Mucosa of descending colon (tissue), 3 donors: Measurements from ENCODE around the gene ZNF358. TPM values are rescaled to one million over a fixed set of nuclear protein-coding genes. Genes with fewer than 3 reads are reported as not detected.
A peak's percentile ranks its signal among the peaks of the same experiment; 100 is the strongest.

Experiments used
- ATAC-seq: fragments of 200-7000 bp; cut with Tn5 transposase; one replicate; pipeline ENCODE4 v1.9.1; 2020; ENCODE audit warnings: mild to moderate bottlenecking, moderate library complexity
- DNase-seq, 3 donors: peaks; one replicate each; pipeline ENCODE4 v3.0.0-alpha.2; 2020
- H3K36me3 ChIP-seq: fragments of 200-600 bp; one replicate; pipeline ENCODE4 v1.8.0; 2021; ENCODE audit warnings: low read depth, mild to moderate bottlenecking
- H3K4me1 ChIP-seq: fragments of 200-600 bp; one replicate; pipeline ENCODE4 v1.8.0; 2021; ENCODE audit warnings: low read depth, mild to moderate bottlenecking
- H3K4me3 ChIP-seq: fragments of 200-600 bp; one replicate; pipeline ENCODE4 v1.8.0; 2021; ENCODE audit warnings: mild to moderate bottlenecking
- H3K9me3 ChIP-seq: fragments of 200-600 bp; one replicate; pipeline ENCODE4 v1.8.0; 2021; ENCODE audit warnings: mild to moderate bottlenecking
- CTCF ChIP-seq: fragments of 200-600 bp; IDR thresholded peaks from one replicate; pipeline ENCODE4 v1.8.0; 2022; ENCODE audit warnings: antibody characterized with exemption, mild to moderate bottlenecking
- intact Hi-C, 2 donors: fragments of 100-400 bp; cut with DNase I in 1 of 2; cut with micrococcal nuclease in 1 of 2; formaldehyde crosslinking; loops; one replicate each; pipeline versions ENCODE4 v1.11.0 to v1.11.1; 2022; cut with DNase I, micrococcal nuclease
- total RNA-seq, 3 donors: library from RNA; stranded (reverse); fragmentation: NEBNext Ultra II Directional in 2 of 3; extraction: Animal tissue kit (Norgen Biotek cat#: 25700) in 2 of 3; gene quantifications; one replicate each; pipeline versions ENCODE4 v1.2.1 to v1.2.4, GENCODE V29; 2021 to 2023
- donor health status: DM: no; HTN: no; CAD: no; lungs with moderate emphysema.
- donor health status: DM: no; HTN: no; CAD: no.
- donor health status: DM: no; HTN: yes; CAD: no.

The ZNF358 gene
- total RNA-seq, 3 donors from 2014 or later, result 31.7 to 88.8 (median 42.1) TPM

GRCh38 chr19:7492558-7492957 lies 23.3 kb upstream of the ZNF358 start:
- no peak overlapping the region for H3K4me3 ChIP-seq
- H3K4me1 ChIP-seq, result peaks cover 7% of the 10 kb centered on the region
- intact Hi-C loops, result no loop called here
- DNase-seq (no peak), ATAC-seq (no peak)
- H3K36me3 ChIP-seq, result no peaks in the 10 kb centered on the region
- H3K9me3 ChIP-seq, result no peaks in the 10 kb centered on the region
- TF ChIP-seq CTCF, result no peak

- peak; percentile 14 for ATAC-seq
- H3K9me3 ChIP-seq, result no peaks in the 10 kb centered on the region
These were observed 21.3 kb upstream of the ZNF358 start for GRCh38 chr19:7494416-7495098.

GRCh38 chr19:7497292-7497691 lies 18.6 kb upstream of the ZNF358 start:
- Histone ChIP-seq H3K9me3 (no peaks in the 10 kb centered on the region), H3K4me3 (no peak overlapping the region), H3K36me3 (no peaks in the 10 kb centered on the region), H3K4me1 (peaks cover 3% of the 10 kb centered on the region)
- DNase-seq (no peak), ATAC-seq (peak; percentile 19)
- TF ChIP-seq CTCF, result no peak
- intact Hi-C loops, result no loop called here

More at GRCh38 chr19:7494416-7495098, 21.3 kb upstream of the ZNF358 start:
- peak in 1 of 3 donors; percentile 24 for DNase-seq
- no peak overlapping the region for H3K4me3 ChIP-seq
- intact Hi-C loops, result no loop called here
- H3K4me1 ChIP-seq, result peaks cover 1% of the 10 kb centered on the region
- no peak for TF ChIP-seq CTCF
- no peaks in the 10 kb centered on the region for H3K36me3 ChIP-seq

- H3K4me3 ChIP-seq, result no peak overlapping the region
- intact Hi-C loops, result no loop called here
- peak; percentile 88 for ATAC-seq
- no peaks in the 10 kb centered on the region for H3K9me3 ChIP-seq
- DNase-seq, result peak; percentile 82 to 87 (median 86)
- H3K36me3 ChIP-seq, result no peaks in the 10 kb centered on the region
- no peak for TF ChIP-seq CTCF
- H3K4me1 ChIP-seq, result peaks cover 11% of the 10 kb centered on the region
These were observed 15.0 kb upstream of the ZNF358 start for GRCh38 chr19:7500811-7501450.

GRCh38 chr19:7502552-7502951 lies 13.4 kb upstream of the ZNF358 start:
- TF ChIP-seq CTCF, result no peak
- no peaks in the 10 kb centered on the region for H3K9me3 ChIP-seq
- ATAC-seq (no peak), DNase-seq (no peak)
- no peak overlapping the region for H3K4me3 ChIP-seq
- H3K36me3 ChIP-seq, result no peaks in the 10 kb centered on the region
- H3K4me1 ChIP-seq, result peaks cover 13% of the 10 kb centered on the region
- intact Hi-C loops, result no loop called here
